Renal cortical epithelial cell (primary cell): ENCODE data around the gene CKS2. TPM values are rescaled to one million over a fixed set of nuclear protein-coding genes. Genes with fewer than 3 reads are reported as not detected.

Experiments
- DNase-seq: peaks from one replicate; pipeline ENCODE4 v3.0.0-alpha.2; 2011; ENCODE audit warnings: low read depth
- total RNA-seq: library from RNA; depleted of rRNA; stranded (reverse); fragments of >200 nt; gene quantifications from 2 replicates; pipeline ENCODE4 v1.2.3, GENCODE V29; 2014

CKS2 gene
- total RNA-seq, 1 donor from 2014 or later: 69.7 TPM

DNA sequence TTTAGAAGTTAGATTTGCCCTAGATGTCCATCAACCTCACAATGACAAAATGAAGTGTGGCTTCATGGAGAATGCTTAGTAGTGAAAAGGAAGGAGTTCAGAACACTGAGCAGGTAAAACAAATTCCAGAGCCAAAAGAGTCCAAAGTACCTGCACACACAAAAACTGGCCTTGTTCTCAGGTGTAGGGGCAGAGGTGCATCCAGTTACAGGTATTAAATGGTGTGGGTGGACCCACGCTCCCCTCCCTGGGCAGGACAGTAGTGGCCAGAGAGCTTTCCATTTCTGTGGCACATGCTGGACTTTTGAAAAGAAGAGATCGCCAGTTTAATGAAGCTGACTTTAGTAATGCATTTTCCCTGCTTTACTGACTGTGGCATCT lies 54.5 kb downstream of the CKS2 start:
- no peak for DNase-seq

Other genes with a start within 250 kb of the CKS2 start
- gene SHC3, start 132.4 kb upstream of the CKS2 start, total RNA-seq: 1.1 and 2.1 TPM in 2 replicates
- 23.8 and 41.0 TPM in 2 replicates for gene SECISBP2, start 7.3 kb downstream of the CKS2 start, total RNA-seq
- gene SEMA4D, start 186.9 kb downstream of the CKS2 start, total RNA-seq: 6.9 and 55.4 TPM in 2 replicates